HG02973 (cell line): ENCODE measurements around the gene UGT1A9.

Experiments
- ATAC-seq: cut with Tn5 transposase; IDR thresholded peaks from one replicate; pipeline ENCODE4 v1.9.1; 2021; ENCODE audit warnings: moderate library complexity; ENCODE audit not compliant: unreplicated experiment

Gene UGT1A9

DNA sequence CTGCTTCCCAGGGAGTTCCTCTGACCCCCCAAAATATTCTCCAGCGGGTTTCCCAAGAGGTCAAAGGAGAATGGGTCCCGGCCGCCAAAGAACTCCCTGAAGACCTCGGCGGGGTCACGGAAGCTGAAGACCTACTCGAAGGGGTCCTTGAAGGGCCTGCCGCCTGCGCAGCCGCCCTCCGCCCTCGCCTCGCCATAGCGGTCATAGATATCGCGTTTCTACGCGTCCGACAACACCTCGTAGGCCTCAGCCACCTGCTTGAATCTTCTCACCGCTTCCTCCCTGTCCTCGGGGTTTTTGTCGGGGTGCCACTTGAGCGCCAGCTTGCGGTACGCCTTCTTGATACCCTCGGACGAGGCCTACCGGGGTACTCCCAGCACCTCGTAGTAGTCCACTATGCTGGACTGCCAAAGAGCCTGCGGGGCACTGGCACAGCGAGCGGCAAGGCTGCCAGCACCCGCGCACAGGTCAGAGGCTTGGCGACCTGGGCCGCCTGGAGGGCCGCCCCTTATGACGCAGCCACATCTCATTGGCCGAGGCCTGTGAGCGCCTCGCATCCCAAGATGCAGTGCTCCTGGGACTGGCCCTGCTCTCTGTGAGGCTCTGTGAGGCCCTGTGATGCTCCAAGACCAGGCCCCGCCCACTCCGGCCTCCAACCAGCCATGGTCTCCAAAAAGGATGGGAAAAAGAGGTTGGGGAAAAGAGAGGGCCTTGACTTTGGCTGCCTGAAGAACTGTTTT lies 83.3 kb downstream of the UGT1A9 start:
- ATAC-seq, result no peak

DNA sequence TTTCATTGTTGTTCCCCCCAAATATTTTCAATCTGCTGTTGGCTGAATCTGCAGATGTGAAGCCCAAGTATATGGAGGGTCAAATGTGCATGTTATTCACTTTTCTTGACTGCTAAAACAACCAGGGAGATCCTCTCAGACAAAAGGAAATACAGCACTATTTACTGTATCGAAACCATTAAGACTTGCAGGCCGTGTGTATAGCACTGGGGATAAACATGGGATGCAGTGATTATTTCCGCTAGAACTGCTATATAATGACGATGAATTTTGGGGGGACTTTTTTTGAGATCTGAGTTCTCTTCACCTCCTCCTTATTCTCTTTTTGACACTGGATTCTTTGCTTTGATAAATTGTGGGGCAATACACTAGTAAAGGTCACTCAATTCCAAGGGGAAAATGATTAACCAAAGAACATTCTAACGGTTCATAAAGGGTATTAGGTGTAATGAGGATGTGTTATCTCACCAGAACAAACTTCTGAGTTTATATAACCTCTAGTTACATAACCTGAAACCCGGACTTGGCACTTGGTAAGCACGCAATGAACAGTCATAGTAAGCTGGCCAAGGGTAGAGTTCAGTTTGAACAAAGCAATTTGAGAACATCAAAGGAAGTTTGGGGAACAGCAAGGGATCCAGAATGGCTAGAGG lies 84.9 kb downstream of the UGT1A9 start:
- ATAC-seq, result no peak

GRCh38 chr2:233758141-233758540 lies 86.4 kb downstream of the UGT1A9 start:
- ATAC-seq, result no peak

DNA sequence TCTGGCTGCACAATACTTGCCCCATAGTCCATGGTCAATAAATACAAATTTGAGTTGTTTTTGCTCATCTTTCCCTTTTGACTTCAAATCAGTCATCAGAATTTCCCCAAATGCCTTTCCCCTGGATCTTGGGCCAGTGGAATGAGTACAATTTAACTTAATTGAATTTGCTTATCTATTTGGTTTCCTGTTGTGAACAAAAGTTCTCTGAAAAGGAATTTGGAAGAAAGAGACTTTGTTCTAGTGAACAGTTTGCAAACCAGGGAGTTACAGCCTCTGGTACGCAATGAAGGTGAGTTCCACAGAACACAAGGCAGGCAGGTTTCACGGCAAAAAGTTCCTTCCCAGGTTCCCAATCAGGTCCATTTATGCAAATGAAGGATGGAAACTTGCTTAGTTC lies 87.2 kb downstream of the UGT1A9 start:
- ATAC-seq, result no peak

- no peak for ATAC-seq
These were observed 88.3 kb downstream of the UGT1A9 start, which contains the start of gene UGT1A1 for GRCh38 chr2:233760043-233760442. TSS of gene UGT1A1 (plus strand) at chr2:233760270. CDS start at chr2:233760288, 18 bp downstream.

- no peak for ATAC-seq
These were observed 89.5 kb downstream of the UGT1A9 start for GRCh38 chr2:233761040-233761769.

- no peak for ATAC-seq
These were observed 92.6 kb downstream of the UGT1A9 start for GRCh38 chr2:233764264-233764663.

DNA sequence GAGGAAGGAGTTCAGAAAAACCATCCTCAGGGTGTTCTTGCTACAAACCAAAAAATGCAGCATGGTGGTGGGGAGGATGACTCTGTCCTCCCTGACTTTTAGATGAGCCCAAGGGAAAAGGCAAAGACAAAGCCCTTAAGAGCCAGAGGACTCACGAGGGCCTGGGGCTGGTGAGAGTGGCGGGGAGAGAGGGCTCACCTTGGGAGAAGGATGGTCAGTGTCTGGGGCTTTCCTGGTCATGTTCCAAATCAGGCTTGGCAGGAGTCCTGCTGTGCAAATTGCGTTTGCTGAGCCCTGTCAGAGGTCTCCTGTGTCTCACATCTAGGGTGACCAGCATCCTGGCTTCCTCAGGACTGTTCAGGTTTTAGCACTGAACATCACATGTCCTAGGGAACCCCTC lies 93.1 kb downstream of the UGT1A9 start:
- ATAC-seq, result no peak

DNA sequence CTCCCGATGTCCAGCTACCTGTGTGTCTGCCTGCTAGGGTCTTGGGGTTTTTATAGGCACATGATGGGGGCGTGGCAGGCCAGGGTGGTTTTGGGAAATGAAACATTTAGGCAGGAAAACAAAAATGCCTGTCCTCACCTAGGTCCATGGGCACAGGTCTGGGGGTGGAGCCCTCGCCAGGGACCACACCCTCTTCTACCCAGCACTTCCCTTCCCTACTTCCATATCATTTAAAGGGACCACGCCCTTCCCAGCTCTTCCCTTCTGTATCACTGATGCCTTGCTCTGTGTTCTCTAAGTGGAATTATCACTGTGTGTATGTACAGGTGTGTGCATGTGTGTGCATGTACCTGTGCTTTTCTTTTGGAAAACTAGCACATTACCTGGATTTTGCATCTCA lies 94.7 kb downstream of the UGT1A9 start:
- no peak for ATAC-seq

- no peak for ATAC-seq
These were observed 96.4 kb downstream of the UGT1A9 start for GRCh38 chr2:233768076-233768475.

GRCh38 chr2:233769260-233769659 lies 97.6 kb downstream of the UGT1A9 start:
- ATAC-seq, result no peak

GRCh38 chr2:233772153-233772552 lies 100.5 kb downstream of the UGT1A9 start:
- no peak for ATAC-seq

DNA sequence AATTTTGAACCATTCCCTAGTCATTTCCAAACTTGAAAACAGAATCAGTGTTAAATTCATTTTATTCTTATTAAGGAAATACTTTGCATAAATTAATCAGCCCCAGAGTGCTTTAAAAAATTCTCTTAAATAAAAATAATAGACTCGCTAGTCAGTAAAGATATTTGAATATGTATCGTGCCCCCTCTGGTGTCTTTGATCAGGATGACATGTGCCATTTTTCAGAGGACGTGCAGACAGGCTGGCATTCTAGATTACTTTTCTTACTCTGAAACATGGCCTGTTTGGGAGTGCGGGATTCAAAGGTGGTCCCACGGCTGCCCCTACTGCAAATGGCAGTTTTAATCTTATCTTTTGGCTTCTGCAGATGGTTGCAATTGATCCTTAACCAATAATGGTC lies 100.9 kb downstream of the UGT1A9 start:
- ATAC-seq, result no peak

DNA sequence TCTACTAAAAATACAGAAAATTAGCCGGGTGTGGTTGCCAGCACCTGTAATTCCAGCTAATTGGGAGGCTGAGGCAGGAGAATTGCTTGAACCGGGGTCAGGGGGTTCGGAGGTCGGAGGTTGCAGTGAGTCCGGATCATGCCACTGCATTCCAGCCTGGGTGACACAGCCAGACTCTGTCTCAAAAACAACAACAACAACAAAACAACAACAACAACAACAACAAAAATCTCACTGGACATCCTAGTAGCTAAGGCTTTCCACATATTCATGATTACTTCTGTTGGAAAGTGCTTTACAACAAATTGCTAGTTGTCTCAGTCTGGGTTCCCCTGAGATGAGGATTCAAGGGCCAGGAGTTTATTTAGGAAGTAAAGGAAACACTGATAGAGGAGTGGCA lies 102.2 kb downstream of the UGT1A9 start:
- ATAC-seq, result no peak

DNA sequence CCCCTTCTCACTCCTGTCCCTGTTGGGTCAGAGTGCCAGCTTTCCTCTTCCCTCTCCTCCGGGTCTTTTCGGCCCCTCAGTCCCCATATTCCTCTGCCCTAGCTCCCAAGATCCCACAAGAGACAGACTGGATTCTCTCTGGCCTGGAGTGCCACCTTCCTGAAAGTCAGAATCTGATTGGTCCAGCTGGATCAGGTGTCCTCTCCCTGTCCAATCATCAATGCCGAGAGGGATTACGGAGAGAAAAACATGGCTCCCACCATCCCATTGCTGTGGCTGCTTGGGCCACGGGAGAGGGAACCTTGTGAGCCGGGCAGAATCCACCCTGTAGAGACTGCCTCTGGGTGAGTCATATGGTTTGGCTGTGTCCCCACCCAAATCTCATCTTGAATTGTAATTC lies 103.7 kb downstream of the UGT1A9 start:
- no peak for ATAC-seq

- no peak for ATAC-seq
These were observed 106.3 kb downstream of the UGT1A9 start, which contains the start of gene MROH2A for GRCh38 chr2:233778030-233778429. TSS of gene MROH2A (plus strand) at chr2:233778330. CDS start at chr2:233779359, 1,029 bp downstream.

- ATAC-seq, result no peak
These were observed 108.0 kb downstream of the UGT1A9 start for GRCh38 chr2:233779722-233780121.

- no peak for ATAC-seq
These were observed 109.1 kb downstream of the UGT1A9 start for GRCh38 chr2:233780771-233781170.

- ATAC-seq, result no peak
These were observed 117.9 kb downstream of the UGT1A9 start for GRCh38 chr2:233789554-233789953.

DNA sequence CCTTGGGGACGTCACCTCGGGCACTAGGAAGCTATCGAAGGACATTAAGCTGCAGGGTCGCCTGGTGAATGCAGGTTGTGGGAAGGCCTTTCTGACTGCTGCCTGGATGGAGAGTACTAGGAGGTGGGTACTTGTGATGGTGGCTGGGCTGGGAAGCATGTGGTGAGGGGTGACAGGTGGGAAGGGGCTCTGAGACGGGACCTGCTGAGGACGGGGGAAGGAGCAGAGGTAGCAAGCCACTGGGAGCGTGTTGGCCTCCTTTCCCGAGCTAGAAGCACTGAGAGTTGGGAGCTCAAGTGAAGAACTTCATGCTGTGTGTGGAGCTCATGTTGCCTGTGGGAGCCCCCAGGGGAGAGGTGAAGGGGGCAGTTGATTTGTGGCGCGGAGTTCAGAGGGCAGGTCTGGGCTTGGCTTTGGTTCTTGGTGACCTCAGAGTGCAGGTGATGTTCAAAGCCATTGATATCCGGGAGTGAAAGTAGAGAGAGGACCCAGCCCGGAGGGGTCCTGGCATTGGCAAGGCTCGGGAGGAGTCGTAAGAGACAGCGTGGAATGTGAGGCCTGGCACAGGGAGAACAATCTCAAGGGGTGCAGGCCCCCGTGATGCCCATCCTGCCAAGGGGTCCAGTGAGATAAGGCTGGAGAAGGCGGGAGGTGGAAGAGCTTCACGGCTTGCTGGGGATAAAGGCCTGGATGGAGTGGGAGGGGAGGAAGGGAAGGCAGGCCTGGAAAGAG lies 119.6 kb downstream of the UGT1A9 start:
- ATAC-seq, result no peak

DNA sequence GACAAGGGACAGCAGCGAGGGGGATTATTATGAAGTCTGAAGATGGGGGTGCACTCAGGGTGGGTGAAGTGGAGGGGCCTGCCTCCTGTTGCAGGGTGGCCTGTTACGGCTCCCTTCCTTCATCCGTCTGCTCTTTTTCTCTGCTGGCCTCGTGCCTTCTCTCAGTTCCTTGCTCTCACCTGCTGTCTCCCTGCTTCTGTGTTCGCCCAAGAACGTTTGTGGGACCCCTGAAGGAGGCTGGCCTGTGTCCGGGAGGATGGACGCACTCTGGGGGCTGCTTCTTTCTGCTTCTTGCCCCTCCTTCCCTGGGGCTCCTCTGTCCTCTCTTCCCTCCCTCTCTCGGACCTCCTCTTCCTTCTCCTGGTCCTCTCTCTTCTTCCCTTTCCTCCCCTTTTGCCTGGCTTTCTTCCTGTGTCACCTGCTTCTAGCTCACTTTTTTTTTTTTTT lies 120.2 kb downstream of the UGT1A9 start:
- no peak for ATAC-seq
